HG03442 (cell line): Measurements from ENCODE around the gene SPEG.

Experiments used
- ATAC-seq: cut with Tn5 transposase; IDR thresholded peaks from one replicate; pipeline ENCODE4 v1.9.1; 2021; ENCODE audit warnings: mild to moderate bottlenecking, moderate library complexity; ENCODE audit not compliant: unreplicated experiment

The SPEG gene

GRCh38 chr2:219442256-219443015 is 7.8 kb downstream of the SPEG start:
- ATAC-seq = no peak

DNA sequence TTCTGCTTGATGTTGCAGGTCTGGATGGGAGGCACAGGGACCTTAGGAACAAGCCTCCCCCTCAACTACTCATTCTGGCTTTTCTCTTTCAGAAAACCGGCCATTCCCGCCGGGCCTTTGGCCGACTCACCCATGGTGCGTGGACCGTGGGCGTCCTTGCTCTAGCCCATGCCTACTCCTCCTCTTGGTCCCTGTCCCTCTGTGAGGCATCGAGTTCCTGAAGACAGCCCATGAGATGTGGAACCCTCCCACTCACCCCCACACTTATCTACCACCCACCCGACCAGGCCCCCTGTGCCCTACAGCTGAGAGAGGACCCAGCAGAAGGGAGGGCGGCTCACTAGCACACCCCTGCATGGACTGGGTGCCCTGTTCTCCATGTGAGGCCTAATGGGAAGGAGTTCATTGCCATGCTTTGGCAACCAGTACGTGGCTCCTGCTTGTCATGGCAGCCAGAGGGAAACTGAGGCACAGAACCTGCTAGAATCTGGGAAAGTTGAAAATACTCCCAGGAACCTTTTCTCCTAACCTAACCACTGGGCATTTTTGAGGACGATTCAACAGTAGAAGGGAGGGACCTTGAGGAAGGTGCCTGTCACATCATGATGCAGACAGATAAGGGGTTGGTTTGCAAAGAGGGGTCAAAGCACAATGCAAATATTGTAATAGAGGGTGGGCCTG is 8.5 kb downstream of the SPEG start:
- ATAC-seq = no peak

DNA sequence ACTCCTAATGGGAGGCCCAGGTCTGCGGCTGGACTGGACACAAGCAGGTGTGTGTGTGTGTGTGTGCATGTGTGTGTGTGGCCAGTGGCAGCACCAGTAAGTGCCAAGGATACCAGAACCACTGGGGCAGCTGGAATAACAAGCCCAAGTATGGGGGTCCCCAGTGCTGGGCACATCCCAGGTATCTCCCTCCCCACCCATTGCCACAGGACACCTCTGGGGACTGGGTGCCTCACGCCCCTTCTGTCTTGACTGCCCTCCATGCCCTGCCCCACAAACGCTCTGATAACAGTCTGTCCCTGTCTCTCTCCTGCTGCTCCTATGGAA is 9.0 kb downstream of the SPEG start:
- no peak for ATAC-seq

- no peak for ATAC-seq
Observed at GRCh38 chr2:219444566-219445091, 10.0 kb downstream of the SPEG start.

DNA sequence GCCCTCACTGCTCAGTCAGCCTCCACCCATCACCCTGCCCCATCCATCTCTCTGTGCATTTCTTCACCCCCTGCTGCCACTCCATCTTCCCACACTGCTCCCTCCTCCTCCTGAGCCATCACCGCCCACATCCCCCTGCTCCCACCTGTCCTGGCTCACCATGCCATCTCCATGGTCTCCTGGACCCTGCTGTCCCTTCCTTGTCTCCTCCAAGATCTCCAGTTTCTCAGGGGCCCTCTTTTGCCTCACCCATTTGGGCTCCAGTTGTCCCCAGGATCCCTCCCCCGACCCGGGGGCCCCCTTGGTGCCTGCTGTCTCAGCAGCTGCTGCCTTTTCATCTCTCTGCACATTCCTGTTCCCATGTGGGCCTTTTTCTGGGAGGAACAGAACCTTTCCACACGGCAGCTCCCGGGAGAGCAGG is 10.6 kb downstream of the SPEG start:
- ATAC-seq = no peak

DNA sequence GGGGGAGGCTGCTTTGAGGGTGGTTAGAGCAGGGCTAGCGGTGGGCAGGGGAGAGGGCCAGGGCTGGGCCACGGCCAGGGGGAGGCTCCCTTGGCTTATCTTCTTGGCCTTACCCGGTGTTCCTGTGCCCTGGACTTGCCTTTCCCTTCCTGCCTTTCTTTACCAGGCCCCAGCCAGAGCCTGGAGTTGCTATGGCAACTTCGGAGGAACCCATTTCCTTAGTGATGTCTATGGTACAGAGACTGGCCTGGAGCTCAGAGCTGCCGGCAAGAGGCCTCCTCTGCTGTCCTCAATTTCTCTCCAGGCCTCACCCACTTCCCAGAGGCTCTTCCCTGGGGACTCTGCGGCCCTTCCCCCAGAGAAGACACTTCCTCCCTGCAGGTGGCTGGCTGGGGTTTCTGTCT is 11.5 kb downstream of the SPEG start:
- no peak for ATAC-seq

- ATAC-seq = no peak
Observed at GRCh38 chr2:219446689-219447088, 12.0 kb downstream of the SPEG start.

- no peak for ATAC-seq
Observed at GRCh38 chr2:219447242-219448098, 12.8 kb downstream of the SPEG start.

DNA sequence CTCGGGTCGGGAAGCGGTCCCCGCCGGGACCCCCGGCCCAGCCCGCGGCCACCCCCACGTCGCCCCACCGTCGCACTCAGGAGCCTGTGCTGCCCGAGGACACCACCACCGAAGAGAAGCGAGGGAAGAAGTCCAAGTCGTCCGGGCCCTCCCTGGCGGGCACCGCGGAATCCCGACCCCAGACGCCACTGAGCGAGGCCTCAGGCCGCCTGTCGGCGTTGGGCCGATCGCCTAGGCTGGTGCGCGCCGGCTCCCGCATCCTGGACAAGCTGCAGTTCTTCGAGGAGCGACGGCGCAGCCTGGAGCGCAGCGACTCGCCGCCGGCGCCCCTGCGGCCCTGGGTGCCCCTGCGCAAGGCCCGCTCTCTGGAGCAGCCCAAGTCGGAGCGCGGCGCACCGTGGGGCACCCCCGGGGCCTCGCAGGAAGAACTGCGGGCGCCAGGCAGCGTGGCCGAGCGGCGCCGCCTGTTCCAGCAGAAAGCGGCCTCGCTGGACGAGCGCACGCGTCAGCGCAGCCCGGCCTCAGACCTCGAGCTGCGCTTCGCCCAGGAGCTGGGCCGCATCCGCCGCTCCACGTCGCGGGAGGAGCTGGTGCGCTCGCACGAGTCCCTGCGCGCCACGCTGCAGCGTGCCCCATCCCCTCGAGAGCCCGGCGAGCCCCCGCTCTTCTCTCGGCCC is 13.6 kb downstream of the SPEG start:
- ATAC-seq = no peak

DNA sequence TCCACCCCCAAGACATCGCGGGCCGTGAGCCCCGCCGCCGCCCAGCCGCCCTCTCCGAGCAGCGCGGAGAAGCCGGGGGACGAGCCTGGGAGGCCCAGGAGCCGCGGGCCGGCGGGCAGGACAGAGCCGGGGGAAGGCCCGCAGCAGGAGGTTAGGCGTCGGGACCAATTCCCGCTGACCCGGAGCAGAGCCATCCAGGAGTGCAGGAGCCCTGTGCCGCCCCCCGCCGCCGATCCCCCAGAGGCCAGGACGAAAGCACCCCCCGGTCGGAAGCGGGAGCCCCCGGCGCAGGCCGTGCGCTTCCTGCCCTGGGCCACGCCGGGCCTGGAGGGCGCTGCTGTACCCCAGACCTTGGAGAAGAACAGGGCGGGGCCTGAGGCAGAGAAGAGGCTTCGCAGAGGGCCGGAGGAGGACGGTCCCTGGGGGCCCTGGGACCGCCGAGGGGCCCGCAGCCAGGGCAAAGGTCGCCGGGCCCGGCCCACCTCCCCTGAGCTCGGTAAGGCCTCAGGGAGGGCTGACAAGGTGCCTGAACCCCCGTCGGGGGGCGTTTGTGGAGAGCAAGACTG is 14.2 kb downstream of the SPEG start:
- no peak for ATAC-seq

DNA sequence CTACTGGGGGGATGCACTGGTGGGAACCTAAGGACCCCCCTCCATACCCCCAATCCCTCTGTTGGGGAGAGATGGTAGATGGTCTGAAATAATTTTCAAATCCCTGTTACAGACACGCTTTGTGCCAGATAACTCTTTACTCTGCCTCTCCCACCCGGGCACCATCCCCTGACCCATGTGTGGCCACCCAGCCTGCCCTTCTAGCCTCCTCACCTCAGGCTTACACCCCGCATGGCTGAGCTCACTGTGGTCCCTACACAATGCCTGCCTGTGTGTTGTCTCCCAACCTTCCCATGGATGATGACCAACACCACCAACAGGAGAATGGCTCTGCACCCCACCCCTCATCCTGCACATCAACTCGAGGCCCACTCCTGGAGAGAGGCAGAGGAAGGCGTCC is 15.0 kb downstream of the SPEG start:
- no peak for ATAC-seq

DNA sequence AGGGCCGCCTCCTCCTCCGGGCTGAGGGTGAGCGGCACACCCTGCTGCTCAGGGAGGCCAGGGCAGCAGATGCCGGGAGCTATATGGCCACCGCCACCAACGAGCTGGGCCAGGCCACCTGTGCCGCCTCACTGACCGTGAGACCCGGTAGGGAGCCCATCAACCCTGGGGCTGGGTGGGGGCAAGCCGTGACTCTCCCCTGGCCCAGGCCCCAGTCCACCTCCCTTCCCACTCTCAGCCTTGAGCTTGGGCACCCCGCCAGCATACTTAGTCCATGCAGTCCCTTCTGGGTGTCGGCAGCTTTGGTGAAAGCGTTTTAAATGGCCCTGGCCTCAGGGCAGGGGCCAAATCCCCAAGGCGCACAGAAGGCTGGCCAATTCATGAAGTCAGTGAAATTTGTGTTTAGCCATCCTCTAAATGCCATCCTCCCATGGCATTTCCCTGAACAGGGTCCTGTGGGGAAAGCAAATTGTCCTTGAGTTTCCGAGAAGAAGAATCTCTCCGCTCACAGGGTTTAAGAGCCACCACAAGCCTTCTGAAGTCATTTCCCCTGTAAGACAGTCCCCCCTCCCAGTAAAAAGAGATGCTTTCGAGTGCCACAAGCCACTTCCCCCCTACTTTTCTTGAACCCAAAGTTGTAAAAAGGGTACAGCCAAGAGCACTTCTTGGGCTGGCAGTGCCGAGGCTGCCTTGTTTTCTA is 17.2 kb downstream of the SPEG start:
- no peak for ATAC-seq

- no peak for ATAC-seq
Observed at GRCh38 chr2:219452361-219453317, 18.0 kb downstream of the SPEG start.

DNA sequence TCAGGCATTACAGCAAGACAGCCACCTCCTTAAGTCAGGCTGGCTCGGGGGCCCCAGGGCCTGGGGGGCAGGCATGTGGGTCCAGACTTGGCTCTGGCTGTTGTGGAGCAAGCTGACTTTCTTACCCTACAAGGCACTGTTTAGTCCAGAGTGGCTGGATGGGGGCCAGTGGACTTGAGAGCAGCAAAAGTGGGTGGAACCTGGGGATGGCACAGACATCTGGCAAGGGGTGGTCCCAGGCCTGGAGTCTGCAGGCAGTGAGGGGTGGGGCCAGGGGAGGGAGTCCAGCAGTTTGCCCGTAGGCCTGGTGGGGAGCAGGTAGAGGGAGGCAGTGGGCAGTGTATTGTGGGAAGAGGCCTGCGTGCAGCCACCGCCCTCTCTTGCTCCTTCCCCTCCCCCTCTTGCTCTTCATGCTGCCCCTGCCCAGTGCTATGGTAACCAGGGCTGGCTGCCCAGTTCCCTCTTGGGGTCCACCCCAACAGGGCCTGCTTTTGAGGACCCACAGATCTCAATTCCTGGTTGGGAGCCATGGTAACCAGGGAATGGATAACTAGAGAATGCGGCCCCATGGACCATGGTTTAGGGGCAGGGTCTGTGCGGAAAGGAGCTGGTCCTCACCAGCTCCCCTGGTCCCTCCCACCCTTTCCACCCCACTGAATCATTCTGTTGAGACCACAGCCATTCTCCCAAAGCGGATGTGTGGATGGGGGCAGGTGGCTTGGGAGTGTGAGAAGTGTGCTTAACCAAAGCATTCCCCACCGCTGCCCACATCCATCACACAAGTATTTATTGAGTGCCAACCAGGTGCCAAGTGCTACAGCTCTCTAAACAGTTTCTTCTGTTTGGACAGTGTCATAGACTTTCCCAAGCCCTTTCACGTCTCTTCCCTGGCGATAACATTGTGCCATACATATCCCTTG is 19.3 kb downstream of the SPEG start:
- no peak for ATAC-seq

- no peak for ATAC-seq
Observed at GRCh38 chr2:219455581-219455980, 20.9 kb downstream of the SPEG start.

GRCh38 chr2:219457784-219458369 is 23.2 kb downstream of the SPEG start:
- ATAC-seq = peak; percentile 64

DNA sequence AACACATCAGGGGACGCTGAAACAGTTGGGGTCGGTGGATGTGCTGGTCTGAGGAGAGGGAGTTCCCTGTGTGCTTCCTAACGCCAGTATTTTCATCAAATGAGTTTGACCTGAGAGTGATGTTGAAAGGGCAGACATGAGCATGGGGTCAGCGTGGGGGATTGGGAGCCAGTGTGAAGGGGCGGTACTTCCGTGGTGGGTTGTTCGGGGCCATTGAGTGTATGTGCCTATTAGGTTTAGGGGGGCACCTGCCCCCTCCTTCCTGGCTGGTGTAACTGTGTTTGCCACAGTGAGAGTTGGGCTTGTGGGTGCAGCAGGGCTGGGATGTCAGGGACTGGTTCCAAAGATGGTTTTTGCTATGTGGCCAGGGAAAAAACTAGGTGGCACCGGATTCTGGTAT is 24.4 kb downstream of the SPEG start:
- ATAC-seq = no peak
